ENCODE results near the gene BTF3L4.
"Not testable (repeated sequence)": the region's sequence is repeated elsewhere in the genome, so short reads cannot be mapped to it uniquely, and the experiment has no call there.

BTF3L4 gene

DNA sequence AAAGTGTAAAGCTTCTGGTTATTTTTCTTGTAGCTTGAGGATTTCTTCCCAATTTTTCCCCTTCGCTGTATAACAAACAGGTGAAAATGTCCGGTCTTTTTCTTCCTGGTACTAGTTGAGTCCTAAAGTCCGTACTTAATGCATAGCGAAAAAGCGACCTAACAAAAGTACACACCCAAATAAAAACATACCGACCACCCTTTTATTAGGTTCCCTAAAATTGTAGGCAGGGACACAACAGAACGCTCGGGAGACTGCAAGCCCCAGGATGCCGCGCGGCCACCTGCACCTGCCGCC, 281 bp upstream of the BTF3L4 start:
- no peak for DNase-seq

DNA sequence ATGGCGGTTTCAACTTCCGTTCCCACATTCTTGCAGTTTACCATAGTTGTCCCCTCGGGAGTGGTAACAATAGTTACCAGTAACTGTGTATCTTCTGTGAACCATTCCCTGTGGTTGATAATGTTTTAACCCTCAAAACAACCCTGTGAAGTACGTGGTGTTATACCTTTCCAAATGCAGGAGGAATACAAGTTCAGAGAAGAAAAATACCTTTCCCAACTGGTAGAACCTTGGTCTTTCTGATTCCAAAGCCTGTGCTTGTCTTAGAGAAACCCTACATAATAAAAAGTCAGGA, 789 bp downstream of the BTF3L4 start:
- DNase-seq = no peak

DNA sequence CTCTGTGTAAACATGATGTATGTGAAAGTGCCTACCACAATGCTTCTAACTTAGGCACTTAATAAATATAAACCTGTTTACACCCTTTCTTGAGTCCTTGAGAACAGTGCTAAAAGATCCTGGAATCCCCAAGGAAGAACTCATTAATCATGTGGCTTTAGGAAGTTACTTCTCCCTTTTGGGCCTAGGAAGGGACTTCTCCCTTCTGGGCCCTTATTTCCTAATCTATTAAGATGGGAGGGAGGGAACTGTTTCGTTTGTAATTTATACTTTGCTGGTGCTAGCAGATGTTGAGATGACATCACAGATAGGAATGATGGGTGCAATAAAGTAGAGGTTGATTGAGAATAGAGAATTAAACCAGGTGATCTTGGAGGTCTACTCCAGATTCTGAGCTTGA, 1.2 kb downstream of the BTF3L4 start:
- DNase-seq = no peak

DNA sequence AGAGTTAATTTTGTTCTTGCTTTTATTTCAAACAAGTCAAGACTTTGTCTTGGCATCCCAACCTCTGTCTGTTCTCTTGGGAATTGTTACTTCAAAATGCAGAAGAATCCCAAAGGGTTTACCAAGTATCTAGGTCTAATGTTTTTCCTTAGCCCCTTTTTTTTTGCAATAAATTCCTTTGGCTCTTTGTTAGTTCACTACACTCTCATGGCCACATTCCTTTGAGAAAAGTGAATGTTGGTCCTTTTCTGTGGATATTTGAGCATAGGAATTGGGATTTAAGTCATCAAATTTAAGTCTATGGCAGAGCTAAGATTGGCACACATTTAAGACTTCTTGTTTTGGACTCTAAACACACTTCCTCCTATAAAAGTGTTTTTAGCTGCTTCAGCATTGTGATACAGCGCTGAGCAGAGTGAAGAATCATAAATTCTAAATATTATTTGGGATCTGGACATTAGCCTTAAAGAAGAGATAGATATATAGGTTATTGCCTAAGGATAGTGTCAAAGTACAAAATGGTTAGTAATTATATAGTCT, 1.9 kb downstream of the BTF3L4 start:
- no peak for DNase-seq

DNA sequence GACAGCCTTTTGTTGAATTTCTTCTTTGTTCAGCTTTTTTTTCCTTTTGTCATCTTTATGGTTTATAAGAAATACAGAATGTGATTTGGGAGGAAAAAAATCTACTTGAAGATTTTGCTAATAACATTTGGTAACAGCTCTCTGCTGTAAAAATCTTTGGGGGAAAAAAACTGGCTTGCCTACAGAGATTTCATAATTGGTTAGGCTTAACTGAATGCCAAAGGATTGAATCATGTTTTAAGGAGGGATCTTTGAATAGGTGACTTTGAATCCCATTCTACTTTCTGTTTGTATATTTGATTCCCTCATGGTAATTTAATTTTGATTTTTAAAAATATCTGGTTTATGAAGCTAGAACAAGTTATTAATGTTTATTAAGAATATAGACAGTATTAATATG, 3.2 kb downstream of the BTF3L4 start:
- DNase-seq = peak; percentile 3

DNA sequence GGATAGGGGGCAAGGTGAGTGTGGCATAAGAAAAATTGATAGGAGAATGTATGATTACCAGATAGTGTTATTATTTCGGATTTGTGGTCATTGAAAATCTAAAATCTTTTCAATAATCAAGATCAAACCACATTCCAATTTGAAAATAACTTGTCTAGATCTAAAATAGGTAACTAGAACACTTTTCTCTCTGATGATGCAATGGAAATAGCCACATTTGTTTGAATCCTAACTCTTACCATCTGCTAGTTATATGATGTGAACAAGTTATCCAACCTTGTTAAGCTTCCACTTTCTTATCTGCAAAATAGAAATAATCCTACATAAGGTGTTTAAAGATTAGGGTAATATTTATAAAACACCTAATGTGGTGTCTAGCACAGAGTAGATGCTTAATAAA, 3.8 kb downstream of the BTF3L4 start:
- no peak for DNase-seq

DNA sequence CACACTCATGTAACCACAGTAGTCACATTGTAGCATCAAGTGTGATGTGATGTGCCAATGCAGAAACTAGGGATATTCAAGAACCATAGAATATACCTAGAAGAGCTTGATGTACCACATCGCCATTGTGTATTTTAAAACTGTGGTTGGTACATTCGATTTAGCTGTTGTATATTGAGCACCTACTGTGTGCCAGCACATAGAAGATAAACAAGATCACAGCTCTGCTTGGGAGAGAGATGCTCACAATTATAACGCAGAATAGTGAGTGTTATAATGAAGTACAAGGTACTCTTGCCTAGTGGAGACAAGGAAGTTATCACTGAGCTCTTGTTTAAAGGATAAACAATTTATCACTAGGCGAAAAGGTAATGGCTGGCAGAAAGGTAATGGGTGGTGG, 4.7 kb downstream of the BTF3L4 start:
- no peak for DNase-seq

GRCh38 chr1:52063192-52063591, 7.1 kb downstream of the BTF3L4 start:
- no peak for DNase-seq

- DNase-seq = no peak
Measured at GRCh38 chr1:52070704-52071103, 14.6 kb downstream of the BTF3L4 start.

- no peak for DNase-seq
Measured at GRCh38 chr1:52072291-52072690, 16.2 kb downstream of the BTF3L4 start.

GRCh38 chr1:52077277-52077676, 21.2 kb downstream of the BTF3L4 start:
- DNase-seq = not testable (repeated sequence)

GRCh38 chr1:52080014-52080415, 23.9 kb downstream of the BTF3L4 start:
- DNase-seq = no peak

DNA sequence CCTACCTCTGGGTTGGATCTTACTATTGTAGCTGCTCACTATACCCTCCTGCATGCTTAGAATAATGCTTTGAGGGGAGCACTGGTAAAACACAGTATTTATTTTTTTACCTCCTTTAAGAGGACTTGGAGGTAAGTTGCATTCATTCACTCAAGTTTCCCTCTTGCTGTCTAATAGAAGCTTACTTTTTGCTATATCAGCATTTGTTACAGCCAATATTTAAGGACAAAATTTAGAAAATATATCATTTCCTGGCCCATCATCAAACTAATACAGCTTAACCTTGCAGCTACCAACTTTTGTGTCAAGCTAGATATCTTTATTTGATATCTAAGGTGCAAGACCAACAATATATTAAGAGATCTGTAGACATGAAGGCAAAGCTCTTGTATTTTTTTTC, 31.8 kb downstream of the BTF3L4 start:
- not testable (repeated sequence) for DNase-seq

GRCh38 chr1:52094300-52094699, 38.2 kb downstream of the BTF3L4 start:
- not testable (repeated sequence) for DNase-seq

GRCh38 chr1:52096216-52096615, 40.1 kb downstream of the BTF3L4 start:
- no peak for DNase-seq

GRCh38 chr1:52098139-52098871, 42.2 kb downstream of the BTF3L4 start:
- DNase-seq = no peak

GRCh38 chr1:52102336-52103013, 46.4 kb downstream of the BTF3L4 start:
- DNase-seq = no peak

- no peak for DNase-seq
Measured at GRCh38 chr1:52111492-52111891, 55.4 kb downstream of the BTF3L4 start.

DNA sequence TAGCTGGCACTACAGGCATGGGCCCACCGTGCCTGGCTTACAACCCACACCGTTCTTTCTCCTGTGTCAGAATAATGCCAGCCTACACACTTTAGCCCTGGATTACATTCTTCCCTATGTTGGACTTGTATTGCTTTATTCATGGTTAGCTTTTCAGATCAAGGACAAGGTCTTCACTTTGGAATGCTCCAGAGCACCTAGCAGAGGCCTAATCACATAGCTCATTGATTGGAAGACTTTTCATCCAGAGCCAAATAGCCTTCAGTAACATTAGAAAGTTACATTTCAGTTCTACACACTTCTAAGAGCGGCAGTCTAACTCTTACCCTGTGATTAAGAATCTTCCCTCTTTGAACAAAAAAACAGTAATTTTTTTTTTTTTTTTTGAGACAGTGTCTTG, 56.4 kb downstream of the BTF3L4 start:
- no peak for DNase-seq

DNA sequence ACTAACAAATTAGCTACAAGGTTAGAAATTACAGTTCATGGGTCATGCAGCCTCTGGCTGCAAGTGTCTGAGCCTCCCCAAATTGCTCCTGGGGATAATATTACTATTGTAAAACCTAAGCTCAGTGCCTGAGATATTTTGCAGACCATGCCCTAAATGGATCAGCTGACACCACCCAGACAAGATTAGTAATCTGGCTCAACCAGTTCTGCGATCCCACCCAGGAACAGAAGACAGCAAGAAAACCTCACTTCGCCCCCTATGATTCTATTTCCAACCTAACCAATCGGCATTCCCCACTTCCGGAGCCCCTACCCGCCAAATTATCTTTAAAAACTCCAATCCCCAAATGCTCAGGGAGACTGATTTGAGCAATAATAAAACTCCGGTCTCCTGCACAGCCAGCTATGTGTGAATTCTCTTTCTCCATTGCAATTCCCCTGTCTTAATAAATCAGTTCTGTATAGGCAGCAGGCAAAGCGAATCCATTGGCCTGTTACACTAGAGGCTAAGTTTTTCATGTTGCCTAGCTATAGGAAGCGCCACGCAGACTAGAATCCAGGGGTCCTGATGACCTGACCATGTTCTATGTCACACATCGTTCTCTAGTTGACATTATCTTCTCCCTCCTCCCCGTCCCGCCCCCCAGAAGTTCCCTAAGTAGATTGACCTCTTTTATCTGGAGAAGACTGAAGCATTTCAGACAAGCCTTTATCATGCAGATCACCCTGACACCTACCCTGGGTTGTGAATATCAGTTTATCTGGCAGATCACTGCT, 63.4 kb downstream of the BTF3L4 start:
- DNase-seq = no peak

GRCh38 chr1:52122384-52122783, 66.3 kb downstream of the BTF3L4 start:
- DNase-seq = no peak

- no peak for DNase-seq
Measured at GRCh38 chr1:52123622-52124021, 67.5 kb downstream of the BTF3L4 start.

DNA sequence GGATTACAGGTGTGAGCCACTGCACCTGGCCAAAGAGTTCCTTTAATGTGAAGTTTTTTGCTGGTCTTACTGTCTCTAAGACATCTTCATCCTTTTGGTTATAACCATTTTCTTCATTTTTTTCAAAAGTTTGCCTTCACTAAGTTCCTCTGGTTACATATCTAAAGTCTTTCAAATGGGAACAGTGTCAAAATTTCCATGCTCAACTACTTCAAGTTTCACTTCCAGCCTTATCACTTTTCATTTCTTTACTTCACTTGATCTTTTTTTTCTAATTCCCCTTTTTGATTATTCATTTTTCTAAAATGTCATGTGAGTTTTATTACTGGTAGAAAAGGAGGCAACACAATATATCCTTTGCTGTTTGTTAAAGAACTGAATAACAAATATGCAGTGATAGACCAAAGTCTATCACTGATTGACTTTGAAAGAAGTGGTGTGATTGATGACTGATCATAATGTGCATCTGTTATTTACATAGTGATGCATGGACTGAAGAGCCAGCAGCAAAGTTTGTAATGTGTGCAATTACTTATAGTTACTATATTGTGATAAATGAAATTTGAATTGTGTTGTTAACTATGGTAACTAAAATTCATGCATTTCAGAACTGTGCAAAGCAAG, 69.8 kb downstream of the BTF3L4 start:
- no peak for DNase-seq
